Inflammatory macrophage treated with lipopolysaccharide for 1 hour (primary cell): ENCODE data around the gene GMNN.
"Not testable (repeated sequence)": the region's sequence is repeated elsewhere in the genome, so short reads cannot be mapped to it uniquely, and the experiment has no call there.

Experiments used
- DNase-seq, 2 donors: peaks; one replicate each; pipeline ENCODE4 v3.0.0-alpha.2; 2020 to 2022

Gene GMNN

DNA sequence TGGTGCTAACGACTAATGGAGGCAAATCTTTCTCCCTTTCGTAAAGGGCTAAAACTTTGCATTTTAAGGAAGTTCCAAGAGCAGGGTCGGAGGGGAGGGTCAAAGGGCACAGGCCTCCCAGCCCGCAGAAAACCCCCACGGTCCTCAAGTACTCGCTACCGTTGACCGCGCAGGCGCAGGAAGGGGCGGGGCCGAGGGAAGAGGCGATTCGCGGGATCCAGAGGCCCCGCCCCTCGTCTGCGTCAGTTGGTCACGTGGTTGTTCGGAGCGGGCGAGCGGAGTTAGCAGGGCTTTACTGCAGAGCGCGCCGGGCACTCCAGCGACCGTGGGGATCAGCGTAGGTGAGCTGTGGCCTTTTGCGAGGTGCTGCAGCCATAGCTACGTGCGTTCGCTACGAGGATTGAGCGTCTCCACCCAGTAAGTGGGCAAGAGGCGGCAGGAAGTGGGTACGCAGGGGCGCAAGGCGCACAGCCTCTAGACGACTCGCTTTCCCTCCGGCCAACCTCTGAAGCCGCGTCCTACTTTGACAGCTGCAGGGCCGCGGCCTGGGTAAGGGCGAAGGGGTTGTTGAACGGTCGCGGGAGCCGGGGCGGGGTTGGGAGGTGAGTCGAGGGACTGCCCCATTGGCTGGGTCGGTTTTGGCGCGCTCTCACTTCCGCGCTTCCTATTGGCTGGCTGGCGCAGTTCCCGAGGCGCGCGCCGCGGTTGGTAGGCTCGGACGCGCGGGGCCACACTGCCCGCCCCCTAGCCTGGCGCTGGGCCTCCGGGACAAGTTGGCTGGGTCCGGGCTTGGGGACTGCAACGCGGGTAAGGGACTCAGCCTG is at the start of gene GMNN:
TSS of gene GMNN (plus strand) at position 242 of the 824 bp plus-strand sequence. CDS start 2,310 bp downstream, outside the sequence.
- peak; percentile 94 to 99 for DNase-seq

DNA sequence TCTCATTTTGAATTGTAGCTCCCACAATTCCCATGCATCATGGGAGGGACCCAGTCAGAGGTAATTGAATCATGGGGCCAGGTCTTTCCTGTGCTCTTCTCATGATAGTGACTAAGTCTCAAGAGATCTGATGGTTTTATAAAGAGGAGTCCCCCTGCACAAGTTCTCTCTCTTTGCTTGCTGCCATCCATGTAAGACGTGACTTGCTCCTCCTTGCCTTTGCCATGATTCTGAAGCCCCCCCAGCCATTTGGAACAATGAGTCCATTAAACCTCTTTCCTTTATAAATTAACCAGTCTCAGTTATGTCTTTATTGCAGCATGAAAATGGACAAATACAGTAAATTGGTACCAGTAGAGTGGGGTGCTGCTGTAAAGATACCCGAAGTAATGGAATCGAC is 44.1 kb upstream of the GMNN start:
- not testable (repeated sequence) for DNase-seq

DNA sequence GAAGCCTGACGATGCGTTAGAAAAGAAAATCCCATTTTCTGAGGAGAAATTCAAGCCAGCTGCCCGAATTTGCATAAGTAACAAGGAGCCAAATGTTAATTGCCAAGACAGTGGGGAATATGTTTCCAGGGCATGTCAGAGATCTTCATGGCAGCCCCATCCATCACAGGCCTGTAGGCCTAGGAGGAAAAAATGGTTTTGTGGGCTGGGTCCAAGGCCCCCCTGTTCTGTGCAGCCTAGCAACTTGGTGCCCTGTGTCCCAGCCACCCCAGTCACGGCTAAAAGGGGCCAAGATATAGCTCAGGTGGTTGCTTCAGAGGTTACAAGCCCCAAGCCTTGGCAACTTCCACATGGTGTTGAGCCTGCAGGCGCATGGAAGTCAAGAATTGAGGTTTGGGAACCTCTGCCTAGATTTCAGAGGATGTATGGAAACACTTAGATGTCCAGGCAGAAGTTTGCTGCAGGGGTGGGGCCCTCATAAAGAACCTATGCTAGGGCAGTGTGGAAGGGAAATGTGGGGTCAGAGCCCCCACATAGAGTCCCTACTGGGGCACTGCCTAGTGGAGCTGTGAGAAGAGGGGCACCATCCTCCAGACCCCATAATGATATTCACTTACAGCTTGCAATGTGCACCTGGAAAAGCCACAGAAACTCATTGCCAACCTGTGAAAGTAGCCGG is 43.1 kb upstream of the GMNN start:
- not testable (repeated sequence) for DNase-seq

DNA sequence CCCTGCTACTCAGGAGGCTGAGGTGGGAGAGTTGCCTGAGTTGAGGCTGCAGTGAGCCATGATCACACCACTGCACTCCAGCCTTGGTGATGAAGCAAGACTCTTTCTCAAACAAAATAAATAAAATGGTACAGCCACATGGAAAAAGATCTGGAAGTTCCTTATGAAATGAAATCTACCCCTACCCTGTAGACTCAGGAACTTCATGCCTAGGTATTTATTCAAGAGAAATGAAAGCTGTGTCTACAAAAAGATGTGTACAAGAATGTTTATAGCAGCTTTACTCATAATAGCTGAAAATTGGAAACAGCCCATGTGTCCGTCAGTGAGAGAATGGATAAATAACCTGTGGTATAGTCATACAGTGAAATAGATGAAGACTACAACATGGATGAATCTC is 40.6 kb upstream of the GMNN start:
- DNase-seq, result no peak

DNA sequence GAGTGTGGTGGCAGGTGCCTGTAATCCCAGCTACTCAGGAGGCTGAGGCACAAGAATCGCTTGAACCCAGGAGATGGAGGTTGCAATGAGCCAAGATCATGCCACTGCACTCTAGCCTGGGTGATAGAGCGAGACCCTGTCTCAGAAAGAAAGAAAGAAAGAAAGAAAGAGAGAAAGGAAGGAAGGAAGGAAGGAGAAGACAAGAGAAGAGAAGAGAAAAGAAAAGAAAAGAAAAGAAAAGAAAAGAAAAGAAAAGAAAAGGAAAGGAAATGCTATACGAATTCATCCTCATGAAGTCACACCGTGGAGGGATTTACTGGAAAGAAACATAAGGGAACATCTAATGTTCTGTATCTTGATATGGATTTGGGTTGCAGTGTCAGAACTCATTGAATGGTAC is 40.0 kb upstream of the GMNN start:
- DNase-seq, result not testable (repeated sequence)

DNA sequence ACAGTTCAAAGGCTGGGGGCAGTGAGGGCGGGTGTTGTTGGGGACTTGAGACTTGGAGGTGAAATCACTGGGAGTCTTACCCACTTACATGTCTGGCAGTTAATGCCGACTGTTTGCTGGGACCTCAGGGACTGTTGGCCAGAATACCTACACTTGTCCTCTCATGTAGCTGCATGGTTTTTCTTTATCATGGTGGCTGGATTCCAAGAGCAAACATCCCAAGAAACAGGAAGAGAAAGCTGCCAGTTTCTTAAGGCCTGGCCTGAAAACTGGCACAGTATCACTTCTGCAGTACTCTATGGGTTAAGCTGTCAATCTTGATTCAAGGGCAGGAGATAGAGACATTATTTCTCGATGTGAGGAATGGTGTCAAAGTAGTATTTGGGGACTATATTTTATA is 36.0 kb upstream of the GMNN start:
- no peak for DNase-seq

DNA sequence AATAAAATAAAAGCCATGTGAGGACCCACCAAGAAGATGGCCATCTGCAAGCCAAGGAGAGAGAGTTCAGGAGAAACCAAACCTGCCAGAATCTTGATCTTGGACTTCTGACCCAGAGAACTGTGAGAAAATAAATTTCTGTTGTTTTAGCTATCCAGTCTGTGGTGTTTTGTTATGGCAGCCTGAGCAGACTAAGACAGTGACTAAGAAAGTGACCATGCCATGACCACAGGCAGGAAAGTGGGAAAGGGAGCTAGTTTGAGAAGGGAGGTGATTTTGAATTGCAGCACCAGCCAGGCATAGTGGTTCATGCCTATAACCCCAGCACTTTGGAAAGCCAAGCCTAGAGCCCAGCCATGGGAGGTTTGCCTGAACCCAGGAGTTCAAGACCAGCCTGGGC is 33.9 kb upstream of the GMNN start:
- no peak for DNase-seq

DNA sequence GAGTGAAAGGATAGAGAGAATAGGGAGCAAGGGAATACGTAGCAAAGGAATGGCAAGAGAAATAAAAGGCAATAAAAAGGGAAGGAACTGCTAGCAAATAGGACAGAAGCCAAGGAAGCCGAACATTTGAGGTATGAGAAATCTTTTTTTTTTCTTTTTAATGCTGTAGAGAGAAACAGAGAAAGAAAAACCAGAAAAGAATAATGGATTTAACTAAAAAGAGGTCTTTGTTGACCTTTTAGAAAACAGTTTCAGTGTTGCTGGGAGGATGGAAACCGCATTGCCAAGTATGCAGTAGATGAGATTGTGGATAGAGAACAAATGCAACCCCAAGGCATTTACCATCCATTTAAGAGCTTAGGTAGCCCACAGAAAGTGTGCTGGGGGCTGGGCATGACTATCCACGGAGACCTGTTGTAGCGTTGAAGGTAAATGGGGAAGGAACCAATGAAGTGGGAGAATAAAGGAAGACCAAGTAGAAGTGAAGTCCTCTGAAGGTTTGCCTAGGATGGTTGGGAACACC is 32.5 kb upstream of the GMNN start:
- DNase-seq, result no peak

DNA sequence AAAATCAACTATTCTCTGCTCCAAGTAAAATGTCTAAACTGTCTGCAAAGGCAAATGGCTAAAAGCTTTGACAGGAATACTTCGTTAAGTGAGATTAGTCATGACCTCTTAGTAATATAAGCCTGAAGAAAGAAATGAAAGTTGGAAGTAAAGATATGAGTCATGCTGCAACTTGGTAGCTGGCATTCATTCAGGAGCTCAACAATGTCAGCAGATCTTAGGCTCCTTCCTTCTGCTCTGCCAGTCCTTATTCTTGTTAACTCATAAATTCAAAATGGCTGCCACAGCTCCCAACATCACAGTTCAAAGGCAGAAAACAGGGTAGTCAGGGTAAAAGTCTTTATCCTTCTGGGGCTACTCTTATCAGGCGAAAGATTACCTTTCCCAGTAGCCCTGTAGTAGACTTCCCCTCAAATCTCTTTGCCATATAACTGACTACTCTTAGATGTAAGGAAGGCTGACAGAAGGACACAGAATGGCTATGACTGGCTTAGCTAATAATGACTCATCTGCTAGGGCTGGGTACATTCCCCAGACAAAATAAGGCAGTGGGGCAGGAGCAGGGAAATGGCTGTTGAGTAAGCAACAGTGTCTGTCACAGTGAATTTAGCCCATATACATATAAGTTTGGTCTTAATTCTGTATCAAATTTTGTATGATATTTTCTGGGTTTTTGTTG is 31.3 kb upstream of the GMNN start:
- peak; percentile 82 to 94 for DNase-seq

DNA sequence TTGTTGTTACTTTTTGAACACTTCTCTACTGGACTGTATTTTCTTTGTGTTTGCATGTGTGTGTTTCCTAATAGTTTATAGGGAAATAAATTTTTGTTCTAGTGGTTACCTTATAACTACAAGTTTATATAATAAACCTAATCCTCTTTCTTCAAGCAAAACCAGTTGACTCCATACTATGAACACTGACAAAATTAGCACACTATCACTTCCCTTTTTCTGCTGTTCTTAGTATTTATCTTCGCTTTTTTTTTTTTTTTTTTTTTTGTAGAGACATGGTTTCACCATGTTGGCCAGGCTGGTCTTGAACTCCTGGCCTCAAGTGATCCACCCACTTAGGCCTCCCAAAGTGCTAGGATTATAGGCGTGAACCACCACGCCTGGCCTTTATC is 30.8 kb upstream of the GMNN start:
- peak in 1 of 2 donors; percentile 56 for DNase-seq

DNA sequence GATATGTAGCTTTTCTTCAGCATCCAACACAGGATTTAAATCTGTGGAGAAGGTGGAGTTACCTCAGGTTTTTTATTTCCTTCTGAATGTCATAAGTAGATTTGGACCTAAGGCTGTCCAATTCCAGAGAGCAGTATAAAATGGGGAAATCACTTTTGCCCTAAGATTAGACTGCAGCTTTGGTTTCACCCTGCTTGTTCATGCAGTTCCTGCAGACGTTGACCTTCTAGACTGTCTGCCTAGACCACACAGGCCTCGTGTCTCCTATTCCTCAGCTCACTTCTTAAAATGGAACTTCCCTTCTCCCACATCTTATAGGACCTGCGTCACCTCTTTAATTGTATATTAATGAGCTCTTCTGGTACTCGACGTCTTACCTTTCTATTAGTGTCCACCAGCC is 29.8 kb upstream of the GMNN start:
- peak; percentile 68 to 88 for DNase-seq

DNA sequence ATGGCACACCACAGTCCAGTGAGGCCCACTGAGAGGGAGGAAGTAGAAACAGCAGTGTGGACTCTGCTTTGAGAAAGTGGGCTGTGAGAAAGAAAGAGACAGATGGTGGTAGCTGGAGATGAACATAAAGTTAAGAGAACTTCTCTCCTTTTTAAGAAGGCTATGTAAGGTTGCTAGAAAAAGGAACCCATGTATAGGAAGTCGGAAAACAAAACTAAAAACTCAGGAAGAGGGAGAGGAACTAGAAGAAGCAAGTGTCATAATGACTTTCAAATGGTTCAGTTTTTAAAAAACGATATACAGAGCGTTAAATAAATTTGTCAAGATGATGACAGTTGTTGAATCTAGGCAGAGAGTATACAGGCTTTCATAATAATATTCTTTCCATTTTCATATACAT is 25.4 kb upstream of the GMNN start:
- peak; percentile 48 to 71 for DNase-seq

DNA sequence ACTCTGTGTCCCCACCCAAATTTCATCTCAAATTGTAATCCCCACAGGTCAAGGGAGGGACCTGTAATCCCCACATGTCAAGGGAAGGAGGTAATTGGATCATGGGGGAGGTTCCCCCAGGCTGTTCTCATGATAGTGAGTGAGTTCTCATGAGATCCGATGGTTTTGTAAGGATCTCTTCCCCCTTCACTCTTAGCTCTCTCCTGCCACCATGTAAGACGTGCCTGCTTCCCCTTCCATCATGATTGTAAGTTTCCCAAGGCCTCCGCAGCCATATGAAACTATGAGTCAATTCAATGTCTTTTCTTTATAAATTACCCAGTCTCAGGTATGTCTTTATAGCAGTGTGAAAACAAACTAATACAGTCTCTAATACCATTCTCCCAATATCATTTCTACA is 23.9 kb upstream of the GMNN start:
- DNase-seq, result not testable (repeated sequence)

DNA sequence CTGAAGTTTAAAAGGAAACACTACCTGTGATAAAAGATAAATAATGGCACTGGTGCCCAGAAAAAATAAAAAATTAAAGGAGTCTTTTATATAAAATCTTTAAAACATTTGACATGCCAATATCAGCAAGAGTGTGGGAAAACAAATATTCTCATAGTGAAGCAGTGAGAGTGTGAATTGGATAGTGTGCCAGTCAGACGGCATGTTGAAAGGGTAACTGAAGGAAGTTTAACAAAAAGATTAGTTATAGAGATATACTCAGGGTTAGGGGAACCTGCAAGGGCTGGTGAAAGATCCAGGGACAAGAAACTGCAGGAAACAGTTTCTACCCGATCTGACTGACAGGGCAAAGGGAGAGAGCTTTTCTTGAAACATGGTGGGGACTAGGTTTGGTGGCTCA is 22.2 kb upstream of the GMNN start:
- DNase-seq, result no peak

DNA sequence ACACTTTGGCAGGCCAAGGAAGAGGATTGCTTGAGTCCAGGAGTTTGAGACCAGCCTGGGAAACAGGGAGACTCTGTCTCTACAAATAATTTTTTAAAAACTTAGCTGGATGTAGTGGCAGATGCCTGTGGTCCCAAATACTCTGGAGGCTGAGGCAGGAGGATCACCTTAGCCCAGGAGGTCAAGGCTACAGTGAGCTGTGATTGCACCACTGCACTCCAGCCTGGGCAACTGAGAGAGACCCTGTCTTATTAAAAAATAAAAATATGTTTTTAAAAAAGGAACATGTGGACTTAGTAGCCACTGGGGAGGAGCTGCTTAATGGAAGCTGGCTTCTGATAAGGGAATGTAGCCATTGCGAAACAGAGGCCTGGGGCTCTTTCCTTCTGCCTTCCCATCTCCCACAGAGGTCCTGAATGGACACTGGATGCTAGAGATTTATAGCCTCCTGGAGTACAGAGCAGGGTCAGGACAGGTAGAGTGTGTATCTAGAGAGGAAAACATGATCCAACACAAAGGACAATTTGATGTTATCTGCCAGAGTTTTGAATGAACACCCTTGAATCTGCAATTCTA is 21.7 kb upstream of the GMNN start:
- DNase-seq, result no peak

DNA sequence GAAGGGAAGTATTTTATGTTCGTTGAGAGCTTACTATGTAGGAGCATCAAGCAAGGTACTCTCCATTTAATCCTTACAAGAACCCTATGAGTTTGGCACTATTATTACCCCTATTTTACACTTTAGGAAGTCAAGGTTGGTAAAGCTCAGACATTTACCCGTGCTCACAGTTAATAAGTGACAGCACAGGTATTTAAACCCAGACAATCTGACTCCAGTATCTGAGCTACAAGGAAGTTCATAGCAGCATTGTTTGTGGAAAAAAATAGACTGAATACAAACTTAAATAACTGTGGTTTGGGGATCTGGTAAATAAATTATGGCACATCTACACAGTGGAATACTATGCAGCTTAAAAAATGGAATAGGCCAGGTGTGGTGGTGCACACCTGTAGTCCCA is 21.2 kb upstream of the GMNN start:
- no peak for DNase-seq

DNA sequence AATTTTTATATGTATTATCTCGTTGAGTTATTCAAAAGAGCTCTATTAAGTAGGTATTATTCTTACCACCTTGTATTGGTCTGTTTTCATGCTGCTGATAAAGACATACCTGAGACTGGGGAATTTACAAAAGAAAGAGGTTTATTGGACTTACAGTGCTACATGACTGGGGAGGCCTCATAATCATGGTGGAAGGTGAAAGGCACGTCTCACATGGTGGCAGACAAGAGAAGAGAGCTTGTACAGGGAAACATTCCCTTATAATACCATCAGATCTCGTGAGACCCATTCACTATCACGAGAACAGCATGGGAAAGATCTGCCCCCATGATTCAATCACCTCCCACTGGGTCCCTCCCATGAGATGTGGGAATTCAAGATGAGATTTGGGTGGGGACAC is 20.4 kb upstream of the GMNN start:
- not testable (repeated sequence) for DNase-seq

DNA sequence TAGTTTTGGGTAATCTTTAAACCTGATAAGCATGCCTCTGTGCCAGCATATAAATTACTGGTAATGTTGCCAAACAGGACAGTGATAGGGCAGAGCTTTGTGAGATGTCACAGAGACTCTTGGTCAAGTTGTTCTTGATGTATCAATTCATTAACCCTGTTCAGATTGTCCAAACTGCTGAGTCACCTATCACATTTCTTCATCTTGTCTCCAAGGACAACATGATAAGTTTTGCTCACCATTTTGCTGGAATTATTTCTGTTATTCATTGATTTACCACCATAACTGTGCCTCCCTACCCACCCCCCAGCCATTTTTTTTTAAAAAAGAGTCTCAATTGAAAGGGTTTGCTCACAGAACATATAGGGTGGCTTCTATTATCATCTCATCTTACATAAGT is 19.5 kb upstream of the GMNN start:
- DNase-seq, result no peak

DNA sequence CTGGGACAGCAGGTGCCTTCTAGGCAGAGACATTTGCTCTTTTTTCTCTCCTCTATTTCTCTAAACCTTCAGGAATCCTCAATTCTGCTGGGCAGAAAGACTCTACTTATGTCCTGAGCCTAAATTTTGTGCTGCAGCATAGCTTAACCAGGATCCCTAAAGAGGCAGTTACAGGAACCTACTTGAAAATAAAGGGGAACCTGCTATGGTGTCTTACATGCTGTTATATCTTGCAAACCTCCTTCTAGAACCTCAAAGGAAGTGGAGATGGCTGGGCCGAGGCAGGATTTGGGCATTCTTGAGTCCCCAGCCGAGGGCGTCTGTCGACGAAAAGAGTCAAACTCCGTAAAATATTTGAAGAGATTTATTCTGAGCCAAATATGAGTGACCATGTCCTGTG is 17.1 kb upstream of the GMNN start:
- DNase-seq, result peak in 1 of 2 donors; percentile 35

DNA sequence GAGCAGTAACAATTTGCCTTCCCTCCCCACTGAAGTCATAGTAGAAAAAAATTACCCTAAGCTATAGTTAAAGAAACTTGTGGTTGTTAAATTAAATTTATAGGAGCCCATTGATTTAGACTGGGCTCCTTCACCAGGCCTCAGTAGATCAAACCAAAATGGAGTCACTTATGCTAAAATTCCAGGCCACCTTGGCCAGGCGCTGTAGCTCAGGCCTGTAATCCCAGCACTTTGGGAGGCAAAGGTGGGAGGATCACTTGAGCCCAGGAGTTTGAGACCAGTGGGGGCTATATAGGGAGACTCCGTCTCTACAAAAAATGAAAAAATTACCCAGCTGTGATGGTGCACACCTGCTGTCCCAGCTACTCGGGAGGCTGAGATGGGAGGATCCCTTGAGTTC is 15.0 kb upstream of the GMNN start:
- no peak for DNase-seq

DNA sequence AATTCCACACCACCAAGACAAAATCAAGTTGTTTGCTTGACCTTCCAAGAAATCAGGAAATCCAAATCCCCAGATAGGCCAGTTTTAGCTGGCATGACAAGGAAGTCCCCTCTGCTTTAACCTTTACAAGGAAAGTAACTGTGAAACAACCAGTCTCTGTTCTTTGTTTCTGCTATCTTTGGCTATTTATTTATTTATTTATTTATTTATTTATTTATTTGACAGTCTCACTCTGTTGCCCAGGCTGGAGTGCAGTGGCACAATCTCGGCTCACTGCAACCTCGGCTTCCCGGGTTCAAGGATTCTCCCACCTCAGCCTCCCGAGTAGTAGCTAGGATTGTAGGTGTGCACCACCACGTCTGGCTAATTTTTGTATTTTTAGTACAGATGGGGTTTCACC is 14.5 kb upstream of the GMNN start:
- no peak for DNase-seq

DNA sequence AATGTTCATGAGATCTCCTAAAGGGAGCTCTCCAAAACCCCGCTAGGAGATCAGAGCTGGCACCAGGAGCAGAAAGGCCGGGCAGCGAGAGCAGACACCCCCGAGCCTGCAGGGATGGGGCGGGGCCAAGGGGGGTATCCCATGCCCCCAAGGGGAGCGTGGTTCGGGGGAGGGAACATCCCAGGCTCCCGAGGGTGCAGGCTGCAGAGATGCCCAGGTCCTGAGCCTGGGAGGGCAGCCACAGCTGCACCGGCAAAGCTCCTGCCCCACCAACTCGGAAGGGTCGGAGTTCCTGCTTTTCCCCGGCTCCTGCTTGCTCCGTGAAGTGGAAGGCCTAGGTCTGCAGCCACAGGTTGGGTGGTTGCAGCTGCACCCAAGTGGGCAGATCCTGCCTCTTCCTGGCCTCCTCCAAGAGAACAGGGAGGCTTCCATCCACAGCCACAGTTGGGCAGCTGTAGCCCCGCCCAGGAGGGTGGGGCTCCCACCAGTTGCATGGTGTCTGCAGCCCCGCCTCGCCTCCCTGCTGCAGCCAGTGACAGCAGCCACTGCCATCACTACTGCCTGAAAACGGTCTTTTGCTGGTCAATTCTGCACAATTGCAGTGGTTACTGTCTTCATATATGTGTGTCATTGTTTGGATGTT is 13.4 kb upstream of the GMNN start:
- DNase-seq, result no peak

DNA sequence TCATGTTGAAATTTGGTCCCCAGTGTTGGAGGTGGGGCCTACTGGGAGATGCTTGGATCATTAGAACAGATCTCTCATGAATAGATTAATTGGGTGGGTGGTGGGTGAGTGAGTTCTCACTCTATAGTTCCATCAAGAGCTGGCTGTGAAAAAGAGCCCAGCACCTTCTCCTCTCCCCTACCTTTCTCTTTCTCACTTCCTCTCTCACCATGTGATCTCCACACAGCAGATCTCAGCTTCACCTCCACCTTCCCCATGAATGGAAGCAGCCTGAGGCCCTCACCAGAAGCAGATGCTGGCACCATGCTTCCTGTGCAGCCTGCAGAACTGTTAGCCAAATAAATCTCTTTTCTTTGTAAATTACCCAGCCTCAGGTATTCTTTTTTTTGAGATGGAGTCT is 12.9 kb upstream of the GMNN start:
- no peak for DNase-seq
